GM23248 (cell line): ENCODE results near the gene PRR29.

Source experiments
- EZH2 ChIP-seq: fragments of 200-600 bp; sonication (generic); IDR thresholded peaks from 2 replicates; pipeline ENCODE4 v1.6.1; 2018; ENCODE audit warnings: antibody characterized with exemption, mild to moderate bottlenecking; ENCODE audit not compliant: insufficient read depth, poor library complexity, severe bottlenecking
- EZH2phosphoT487 ChIP-seq: fragments of 200-600 bp; sonication (generic); IDR thresholded peaks from 2 replicates; pipeline ENCODE4 v1.6.1; 2018; ENCODE audit warnings: antibody characterized with exemption, moderate library complexity, mild to moderate bottlenecking, low read depth; ENCODE audit not compliant: insufficient read depth

- TF ChIP-seq EZH2phosphoT487 (no peak), EZH2 (no peak)
These were observed 9.7 kb downstream of the PRR29 start for GRCh38 chr17:64007838-64008282.
